ENCODE data around the gene IFI16.

DNA sequence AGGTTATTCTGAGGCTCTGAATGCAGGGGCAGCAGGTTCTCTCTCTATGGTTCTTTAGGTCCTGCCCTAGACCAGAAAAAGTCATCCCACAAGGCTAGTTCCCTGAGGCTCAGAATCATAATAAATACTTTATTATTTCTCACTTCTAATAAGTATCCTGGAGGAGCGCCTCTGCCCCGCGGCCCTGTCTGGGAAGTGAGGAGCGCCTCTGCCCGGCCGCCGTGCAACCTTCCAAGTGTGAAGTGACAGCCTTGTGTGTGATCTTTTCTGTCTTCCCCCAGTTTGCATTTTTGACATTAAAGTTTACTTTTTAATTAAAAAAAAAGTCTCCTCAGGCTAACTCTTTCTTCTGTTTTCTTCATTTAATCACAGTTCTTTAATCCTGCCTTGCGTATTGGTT lies 55.4 kb downstream of the IFI16 start:
- TF ChIP-seq, protein P1, sequence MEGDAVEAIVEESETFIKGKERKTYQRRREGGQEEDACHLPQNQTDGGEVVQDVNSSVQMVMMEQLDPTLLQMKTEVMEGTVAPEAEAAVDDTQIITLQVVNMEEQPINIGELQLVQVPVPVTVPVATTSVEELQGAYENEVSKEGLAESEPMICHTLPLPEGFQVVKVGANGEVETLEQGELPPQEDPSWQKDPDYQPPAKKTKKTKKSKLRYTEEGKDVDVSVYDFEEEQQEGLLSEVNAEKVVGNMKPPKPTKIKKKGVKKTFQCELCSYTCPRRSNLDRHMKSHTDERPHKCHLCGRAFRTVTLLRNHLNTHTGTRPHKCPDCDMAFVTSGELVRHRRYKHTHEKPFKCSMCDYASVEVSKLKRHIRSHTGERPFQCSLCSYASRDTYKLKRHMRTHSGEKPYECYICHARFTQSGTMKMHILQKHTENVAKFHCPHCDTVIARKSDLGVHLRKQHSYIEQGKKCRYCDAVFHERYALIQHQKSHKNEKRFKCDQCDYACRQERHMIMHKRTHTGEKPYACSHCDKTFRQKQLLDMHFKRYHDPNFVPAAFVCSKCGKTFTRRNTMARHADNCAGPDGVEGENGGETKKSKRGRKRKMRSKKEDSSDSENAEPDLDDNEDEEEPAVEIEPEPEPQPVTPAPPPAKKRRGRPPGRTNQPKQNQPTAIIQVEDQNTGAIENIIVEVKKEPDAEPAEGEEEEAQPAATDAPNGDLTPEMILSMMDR (IDR thresholded peaks at IDR 0.05) = no peak
- TF ChIP-seq EP300 (IDR thresholded peaks at IDR 0.05) (no peak), POLR2AphosphoS5 (IDR thresholded peaks at IDR 0.05) (no peak), POLR2A (IDR thresholded peaks at IDR 0.05) (no peak)

All from upper lobe of left lung (tissue), 4 donors.